Keratinocyte (primary cell): ENCODE data around the gene OR51S1.

Experiments used
- EZH2 ChIP-seq: IDR thresholded peaks from one replicate; pipeline ENCODE4 v1.6.1; 2012; ENCODE audit warnings: inconsistent platforms, mild to moderate bottlenecking, low read length, moderate library complexity
- TF ChIP-seq, protein P1 (sequence below), 3 experiments: IDR thresholded peaks in 1 of 3; conservative IDR thresholded peaks in 1 of 3; optimal IDR thresholded peaks in 1 of 3; 2 replicates in 2 of 3; 3 replicates in 1 of 3; pipeline versions ENCODE3 to v1.5.1; 2011; ENCODE audit warnings: low read length in 3 of 3, mild to moderate bottlenecking in 3 of 3, moderate library complexity in 2 of 3, control low read depth in 1 of 3, inconsistent platforms in 1 of 3; ENCODE audit not compliant: insufficient read depth in 2 of 3; ENCODE audit errors: extremely low read depth in 1 of 3

- TF ChIP-seq EZH2 = no peak
- TF ChIP-seq, protein P1, sequence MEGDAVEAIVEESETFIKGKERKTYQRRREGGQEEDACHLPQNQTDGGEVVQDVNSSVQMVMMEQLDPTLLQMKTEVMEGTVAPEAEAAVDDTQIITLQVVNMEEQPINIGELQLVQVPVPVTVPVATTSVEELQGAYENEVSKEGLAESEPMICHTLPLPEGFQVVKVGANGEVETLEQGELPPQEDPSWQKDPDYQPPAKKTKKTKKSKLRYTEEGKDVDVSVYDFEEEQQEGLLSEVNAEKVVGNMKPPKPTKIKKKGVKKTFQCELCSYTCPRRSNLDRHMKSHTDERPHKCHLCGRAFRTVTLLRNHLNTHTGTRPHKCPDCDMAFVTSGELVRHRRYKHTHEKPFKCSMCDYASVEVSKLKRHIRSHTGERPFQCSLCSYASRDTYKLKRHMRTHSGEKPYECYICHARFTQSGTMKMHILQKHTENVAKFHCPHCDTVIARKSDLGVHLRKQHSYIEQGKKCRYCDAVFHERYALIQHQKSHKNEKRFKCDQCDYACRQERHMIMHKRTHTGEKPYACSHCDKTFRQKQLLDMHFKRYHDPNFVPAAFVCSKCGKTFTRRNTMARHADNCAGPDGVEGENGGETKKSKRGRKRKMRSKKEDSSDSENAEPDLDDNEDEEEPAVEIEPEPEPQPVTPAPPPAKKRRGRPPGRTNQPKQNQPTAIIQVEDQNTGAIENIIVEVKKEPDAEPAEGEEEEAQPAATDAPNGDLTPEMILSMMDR (optimal IDR thresholded peaks at IDR 0.05 in 1 of 3, IDR thresholded peaks at IDR 0.05 in 1 of 3, conservative IDR thresholded peaks at IDR 0.05 in 1 of 3; ENCODE audit: extremely low read depth in 1 of 3, insufficient read depth in 2 of 3, low read length in 3 of 3) = no peak
These were observed at the start of gene OR51S1 for GRCh38 chr11:4848908-4849532.
